GM12891 (cell line): Measurements from ENCODE around the gene UNC5A.

Experiments
- POLR2A ChIP-seq: IDR thresholded peaks from 2 replicates; pipeline ENCODE4 v1.6.1; 2011; ENCODE audit warnings: low read depth, low read length, control low read depth
- POLR2AphosphoS5 ChIP-seq: IDR thresholded peaks from 2 replicates; pipeline ENCODE4 v1.6.1; 2011; ENCODE audit warnings: low read depth, low read length, control low read depth
- SPI1 ChIP-seq: IDR thresholded peaks from 2 replicates; pipeline ENCODE4 v1.6.1; 2011; ENCODE audit warnings: low read depth, low read length, control low read depth
- TAF1 ChIP-seq: IDR thresholded peaks from 2 replicates; pipeline ENCODE4 v1.6.1; 2011; ENCODE audit warnings: low read depth, low read length, control low read depth

GRCh38 chr5:176773408-176774035 lies 36.8 kb upstream of the UNC5A start:
- TF ChIP-seq POLR2AphosphoS5 (no peak), POLR2A (no peak), TAF1 (no peak), SPI1 (no peak)
